Body of pancreas (tissue), 4 donors: ENCODE data around the gene EEF1G.

ENCODE experiments used
- CTCF ChIP-seq, 7 experiments: fragments of 450-650 bp in 4 of 7; fragments of 200-600 bp in 3 of 7; sonication (generic) in 3 of 7; IDR thresholded peaks; one replicate each; pipeline ENCODE4 v1.5.1; 2016 to 2019; ENCODE audit warnings: antibody characterized with exemption in 7 of 7
- POLR2A ChIP-seq, 3 donors: fragments of 450-650 bp; IDR thresholded peaks; one replicate each; pipeline ENCODE4 v1.6.1; 2016; ENCODE audit warnings: antibody characterized with exemption in 3 of 3, mild to moderate bottlenecking in 2 of 3

- no peak for TF ChIP-seq CTCF (IDR thresholded peaks at IDR 0.05)
- TF ChIP-seq POLR2A (IDR thresholded peaks at IDR 0.05): no peak
Measured at GRCh38 chr11:62513626-62514025, 60.1 kb downstream of the EEF1G start.
